H9 (cell line): ENCODE results near the gene STC2. TPM values are rescaled to one million over a fixed set of nuclear protein-coding genes. Genes with fewer than 3 reads are reported as not detected.
A peak's percentile ranks its signal among the peaks of the same experiment; 100 is the strongest.

Experiments used
- DNase-seq: peaks from one replicate; pipeline ENCODE4 v3.0.0-alpha.2; 2017
- H2AFZ ChIP-seq: one replicate; pipeline ENCODE4 v1.6.1; 2013; ENCODE audit warnings: mild to moderate bottlenecking, low read length, control low read depth, moderate library complexity
- H2AK5ac ChIP-seq: 2 replicates; pipeline ENCODE4 v1.6.1; 2013; ENCODE audit warnings: low read length, control low read depth, mixed read lengths; ENCODE audit not compliant: insufficient read length
- H2BK120ac ChIP-seq: one replicate; pipeline ENCODE4 v1.6.1; 2013; ENCODE audit warnings: low read depth, mild to moderate bottlenecking, low read length, control low read depth, inconsistent platforms; ENCODE audit not compliant: poor library complexity, severe bottlenecking
- H2BK12ac ChIP-seq: 2 replicates; pipeline ENCODE4 v1.6.1; 2013; ENCODE audit warnings: low read length, control low read depth, mixed read lengths, low read depth; ENCODE audit not compliant: insufficient read length
- H2BK15ac ChIP-seq: 2 replicates; pipeline ENCODE4 v1.6.1; 2013; ENCODE audit warnings: low read depth, low read length, control low read depth
- H2BK20ac ChIP-seq: one replicate; pipeline ENCODE4 v1.6.1; 2013; ENCODE audit warnings: low read depth, mild to moderate bottlenecking, low read length, control low read depth, inconsistent platforms; ENCODE audit not compliant: poor library complexity, severe bottlenecking
- H2BK5ac ChIP-seq: 2 replicates; pipeline ENCODE4 v1.6.1; 2013; ENCODE audit warnings: low read length, control low read depth, mixed read lengths; ENCODE audit not compliant: insufficient read length
- H3K14ac ChIP-seq: 2 replicates; pipeline ENCODE4 v1.6.1; 2013; ENCODE audit warnings: low read length, control low read depth; ENCODE audit not compliant: insufficient read depth
- H3K18ac ChIP-seq: 2 replicates; pipeline ENCODE4 v1.6.1; 2013; ENCODE audit warnings: low read depth, mild to moderate bottlenecking, mixed read lengths, low read length, control low read depth; ENCODE audit not compliant: insufficient read length
- H3K23ac ChIP-seq: 2 replicates; pipeline ENCODE4 v1.6.1; 2013; ENCODE audit warnings: low read length, control low read depth, mixed read lengths, low read depth; ENCODE audit not compliant: insufficient read length
- H3K23me2 ChIP-seq: 2 replicates; pipeline ENCODE4 v1.6.1; 2013; ENCODE audit warnings: low read depth, mild to moderate bottlenecking, mixed read lengths, low read length, control low read depth; ENCODE audit not compliant: insufficient read length, poor library complexity, severe bottlenecking
- H3K27ac ChIP-seq: 2 replicates; pipeline ENCODE4 v1.5.1; 2013; ENCODE audit warnings: low read length, control low read depth, mixed read lengths, low read depth; ENCODE audit not compliant: insufficient read length
- H3K27me3 ChIP-seq: 2 replicates; pipeline ENCODE4 v1.6.1; 2013; ENCODE audit warnings: low read length, control low read depth, inconsistent platforms; ENCODE audit not compliant: insufficient read depth
- H3K4ac ChIP-seq: 2 replicates; pipeline ENCODE4 v1.6.1; 2013; ENCODE audit warnings: low read depth, mild to moderate bottlenecking, control low read depth, inconsistent platforms, low read length, moderate library complexity
- H3K4me1 ChIP-seq: 2 replicates; pipeline ENCODE4 v1.6.1; 2013; ENCODE audit warnings: low read length, control low read depth, inconsistent platforms; ENCODE audit not compliant: insufficient read depth
- H3K4me2 ChIP-seq: 2 replicates; pipeline ENCODE4 v1.6.1; 2013; ENCODE audit warnings: low read length, control low read depth, mixed read lengths; ENCODE audit not compliant: insufficient read length, insufficient read depth
- H3K56ac ChIP-seq: 2 replicates; pipeline ENCODE4 v1.6.1; 2013; ENCODE audit warnings: low read depth, mild to moderate bottlenecking, mixed read lengths, low read length, control low read depth; ENCODE audit not compliant: insufficient read length
- H3K79me1 ChIP-seq: 2 replicates; pipeline ENCODE4 v1.6.1; 2013; ENCODE audit warnings: low read depth, mild to moderate bottlenecking, moderate library complexity, low read length, control low read depth, inconsistent platforms; ENCODE audit not compliant: insufficient read depth, poor library complexity, severe bottlenecking
- H3K79me2 ChIP-seq: 2 replicates; pipeline ENCODE4 v1.6.1; 2013; ENCODE audit warnings: low read length, control low read depth, inconsistent platforms; ENCODE audit not compliant: insufficient read depth
- H3K9ac ChIP-seq: 2 replicates; pipeline ENCODE4 v1.6.1; 2013; ENCODE audit warnings: low read length, control low read depth, mixed read lengths; ENCODE audit not compliant: insufficient read length; ENCODE audit errors: extremely low read depth
- H3K9me3 ChIP-seq: one replicate; pipeline ENCODE4 v1.6.1; 2013; ENCODE audit warnings: low read depth, low read length, inconsistent platforms; ENCODE audit not compliant: control insufficient read depth
- H3T11ph ChIP-seq: one replicate; pipeline ENCODE4 v1.6.1; 2013; ENCODE audit warnings: mild to moderate bottlenecking, low read length, control low read depth, inconsistent platforms
- H4K20me1 ChIP-seq: one replicate; pipeline ENCODE4 v1.6.1; 2013; ENCODE audit not compliant: control insufficient read depth, insufficient read length, insufficient read depth
- H4K5ac ChIP-seq: 2 replicates; pipeline ENCODE4 v1.6.1; 2013; ENCODE audit warnings: low read depth, mild to moderate bottlenecking, mixed read lengths, low read length, control low read depth; ENCODE audit not compliant: insufficient read length
- H4K8ac ChIP-seq: replicated peaks from 2 replicates; pipeline ENCODE4 v1.6.1; 2013; ENCODE audit warnings: low read length, control low read depth, mixed read lengths, low read depth; ENCODE audit not compliant: insufficient read length
- H4K91ac ChIP-seq: 2 replicates; pipeline ENCODE4 v1.6.1; 2013; ENCODE audit warnings: low read depth, mild to moderate bottlenecking, moderate library complexity, mixed read lengths, low read length, control low read depth; ENCODE audit not compliant: insufficient read length
- H3K27ac Mint-ChIP-seq, 3 experiments: 2 replicates in 2 of 3; 3 replicates in 1 of 3; pipeline ENCODE4 v1.8.0; 2020 to 2021; ENCODE audit warnings: mixed read lengths in 3 of 3, mild to moderate bottlenecking in 1 of 3, moderate library complexity in 1 of 3
- H3K27me3 Mint-ChIP-seq: 2 replicates; pipeline ENCODE4 v1.8.0; 2021; ENCODE audit warnings: low read depth, mild to moderate bottlenecking, moderate library complexity, mixed read lengths
- H3K36me3 Mint-ChIP-seq, 3 experiments: 2 replicates in 2 of 3; 3 replicates in 1 of 3; pipeline ENCODE4 v1.8.0; 2020 to 2021; ENCODE audit warnings: low read depth in 3 of 3, mixed read lengths in 3 of 3; ENCODE audit not compliant: insufficient read depth in 1 of 3
- H3K4me1 Mint-ChIP-seq, 2 experiments: 2 replicates each; pipeline ENCODE4 v1.8.0; 2020; ENCODE audit warnings: mixed read lengths in 2 of 2
- H3K4me3 Mint-ChIP-seq, 2 experiments: 2 replicates in 1 of 2; 3 replicates in 1 of 2; pipeline ENCODE4 v1.8.0; 2020 to 2021; ENCODE audit warnings: mild to moderate bottlenecking in 2 of 2, mixed read lengths in 2 of 2, moderate library complexity in 1 of 2
- H3K9me3 Mint-ChIP-seq, 2 experiments: 2 replicates in 1 of 2; 3 replicates in 1 of 2; pipeline ENCODE4 v1.8.0; 2020; ENCODE audit warnings: mild to moderate bottlenecking in 2 of 2, mixed read lengths in 2 of 2, moderate library complexity in 1 of 2
- CTCF ChIP-seq: fragments of 200-600 bp; sonication (generic); conservative IDR thresholded peaks from 3 replicates; pipeline ENCODE4 v1.8.0; 2021; ENCODE audit warnings: antibody characterized with exemption, mild to moderate bottlenecking
- WGBS: extraction: QIAGEN DNeasy Blood & Tissue Kit; methylation state at CpG from one replicate; pipeline ENCODE4 v1.1.7; 2013; ENCODE audit warnings: missing lambda C conversion rate, low lambda C conversion rate, mixed read lengths; ENCODE audit not compliant: insufficient read length; ENCODE audit errors: extremely low coverage; 5-methylcytosine and 5-hydroxymethylcytosine counted together
- total RNA-seq: library from RNA; stranded (reverse); gene quantifications from 2 replicates; pipeline ENCODE4 v1.2.1, GENCODE V29; 2021

Gene STC2
- total RNA-seq, 1 experiment from 2014 or later = 77.7 TPM

- Histone ChIP-seq H2BK5ac (no peak overlapping the region), H3T11ph (no peak overlapping the region), H3K56ac (no peak overlapping the region), H3K9me3 (no peaks in the 10 kb centered on the region), H2BK20ac (no peak overlapping the region), H3K23me2 (peaks cover 22% of the 10 kb centered on the region), H3K4ac (no peak overlapping the region; the same call in 1 of the 2 replicates), H2BK120ac (no peak overlapping the region), H3K14ac (peak overlapping the region; percentile 79; the same call in 1 of the 2 replicates), H3K23ac (no peak overlapping the region), H3K4me2 (peak overlapping the region; percentile 52), H3K27me3 (no peaks in the 10 kb centered on the region; the same call in 1 of the 2 replicates), H3K18ac (peak overlapping the region; percentile 83), H3K79me2 (peaks cover 8% of the 10 kb centered on the region; the same call in 1 of the 2 replicates), H4K8ac (no peak overlapping the region), H4K20me1 (no peaks in the 10 kb centered on the region), H3K4me1 (no peaks in the 10 kb centered on the region), H2AK5ac (no peak overlapping the region), H3K79me1 (no peaks in the 10 kb centered on the region), H2BK12ac (no peak overlapping the region), H4K5ac (no peak overlapping the region), H3K27ac (no peak overlapping the region), H2AFZ (no peak overlapping the region), H3K9ac (peak overlapping the region; percentile 36), H2BK15ac (no peak overlapping the region), H4K91ac (no peak overlapping the region)
- Mint-ChIP-seq H3K9me3 (peaks cover 0 to 4% of the 10 kb centered on the region in 2 experiments; a peak in 2 of 5 replicates), H3K27me3 (peaks cover 23% of the 10 kb centered on the region), H3K4me3 (peak overlapping the region; percentile 97 to 100), H3K4me1 (peaks cover 36 to 40% of the 10 kb centered on the region in 2 experiments), H3K36me3 (peaks cover 15 to 19% (median 17%) of the 10 kb centered on the region in 3 experiments), H3K27ac (peak overlapping the region in 1 of 3 experiments; percentile 94; a peak in 2 of 7 replicates)
- TF ChIP-seq CTCF = no peak
- no CpG with 5 or more reads among the region's 8 CpGs for WGBS
- DNase-seq = no peak
Observed at GRCh38 chr5:173330338-173331206, 2.4 kb upstream of the STC2 start.
